Right hindlimb (tissue), 1 donor: Measurements from ENCODE around the gene FKBP10.
"Not testable (repeated sequence)": the region's sequence is repeated elsewhere in the genome, so short reads cannot be mapped to it uniquely, and the experiment has no call there.

Experiments used
- DNase-seq: peaks from one replicate; pipeline ENCODE4 v3.0.0-alpha.2; 2018

FKBP10 gene

GRCh38 chr17:41811549-41812380 lies 1.0 kb upstream of the FKBP10 start, which contains the start of gene P3H4:
P3H4 (minus strand) TSS chr17:41811949; CDS start chr17:41811915, 34 bp downstream.
- DNase-seq: peak; percentile 90

GRCh38 chr17:41813152-41813680 lies 412 bp downstream of the FKBP10 start:
- no peak for DNase-seq

GRCh38 chr17:41813699-41814124 lies 908 bp downstream of the FKBP10 start:
- DNase-seq: no peak

- DNase-seq: no peak
These were observed 1.4 kb downstream of the FKBP10 start for GRCh38 chr17:41814195-41814594.

GRCh38 chr17:41816637-41817320 lies 4.0 kb downstream of the FKBP10 start:
- DNase-seq: no peak

GRCh38 chr17:41818024-41818423 lies 5.2 kb downstream of the FKBP10 start:
- DNase-seq: no peak

- DNase-seq: no peak
These were observed 9.0 kb downstream of the FKBP10 start for GRCh38 chr17:41821776-41822175.

- no peak for DNase-seq
These were observed 9.7 kb downstream of the FKBP10 start for GRCh38 chr17:41822216-41823140.

- no peak for DNase-seq
These were observed 10.3 kb downstream of the FKBP10 start for GRCh38 chr17:41823141-41823524.

- DNase-seq: no peak
These were observed 10.8 kb downstream of the FKBP10 start for GRCh38 chr17:41823580-41823979.

GRCh38 chr17:41824086-41824485 lies 11.3 kb downstream of the FKBP10 start:
- DNase-seq: peak; percentile 30

- no peak for DNase-seq
These were observed 12.5 kb downstream of the FKBP10 start for GRCh38 chr17:41825175-41825845.

- not testable (repeated sequence) for DNase-seq
These were observed 17.2 kb downstream of the FKBP10 start for GRCh38 chr17:41829961-41830360.

- no peak for DNase-seq
These were observed 22.5 kb downstream of the FKBP10 start for GRCh38 chr17:41835214-41835799.

GRCh38 chr17:41835800-41836549 lies 23.2 kb downstream of the FKBP10 start, which contains the start of gene NT5C3B:
NT5C3B (minus strand) TSS chr17:41836232; CDS start chr17:41836193, 39 bp downstream.
- DNase-seq: peak; percentile 83

- no peak for DNase-seq
These were observed 23.9 kb downstream of the FKBP10 start for GRCh38 chr17:41836550-41837196.

- no peak for DNase-seq
These were observed 25.1 kb downstream of the FKBP10 start, which contains the start of gene KLHL10 for GRCh38 chr17:41837761-41838538. KLHL10 (plus strand) TSS chr17:41837825; CDS start chr17:41837933, 108 bp downstream.

- not testable (repeated sequence) for DNase-seq
These were observed 26.6 kb downstream of the FKBP10 start for GRCh38 chr17:41839448-41839847.

- not testable (repeated sequence) for DNase-seq
These were observed 28.0 kb downstream of the FKBP10 start for GRCh38 chr17:41840781-41841180.
